ENCODE results near the gene TATDN3. TPM values are rescaled to one million over a fixed set of nuclear protein-coding genes. Genes with fewer than 3 reads are reported as not detected.

The TATDN3 gene
- total RNA-seq, 1 donor from 2014 or later, result 31.4 TPM

- no peak for ATAC-seq (ENCODE audit: low read depth)
- Mint-ChIP-seq H3K4me1 (peaks cover 2% of the 10 kb centered on the region), H3K27ac (no peak overlapping the region), H3K4me3 (no peak overlapping the region), H3K27me3 (no peaks in the 10 kb centered on the region), H3K36me3 (ENCODE audit: low read depth) (peaks cover 62% of the 10 kb centered on the region), H3K9me3 (no peaks in the 10 kb centered on the region)
- intact Hi-C loops (cut with micrococcal nuclease), result loop anchor here (10.0 kb wide), 1 partner anchor 716 kb away; no protein-coding TSS in a partner anchor
- TF ChIP-seq CTCF (IDR thresholded peaks at IDR 0.05), result no peak
- CTCF ChIA-PET, result interaction anchor here (0.6 to 3.9 kb wide), 13 partner anchors 31 to 711 kb away, joined by 3 to 95 read pairs (median 5); no protein-coding TSS in a partner anchor
- POLR2A ChIA-PET, result interaction anchor here (1.4 to 1.6 kb wide), 3 partner anchors 81 to 173 kb away, joined by 3 to 7 read pairs (median 3); partner anchors contain the start of gene ATF3
- no peak for DNase-seq
Measured at GRCh38 chr1:212781225-212781624, 10.5 kb upstream of the TATDN3 start.

GRCh38 chr1:212782422-212783154 is 9.1 kb upstream of the TATDN3 start:
- Mint-ChIP-seq H3K27ac (no peak overlapping the region), H3K4me1 (peaks cover 2% of the 10 kb centered on the region), H3K36me3 (ENCODE audit: low read depth) (peaks cover 64% of the 10 kb centered on the region), H3K4me3 (no peak overlapping the region), H3K9me3 (no peaks in the 10 kb centered on the region), H3K27me3 (no peaks in the 10 kb centered on the region)
- DNase-seq, result no peak
- CTCF ChIA-PET, result interaction anchor here (1.0 to 3.9 kb wide), 12 partner anchors 33 to 326 kb away, joined by 3 to 95 read pairs (median 6); no protein-coding TSS in a partner anchor
- TF ChIP-seq CTCF (IDR thresholded peaks at IDR 0.05), result peak; percentile 80
- POLR2A ChIA-PET, result interaction anchor here (0.6 to 1.6 kb wide), 6 partner anchors 11 to 174 kb away, joined by 3 to 7 read pairs (median 3); partner anchors contain the start of gene ATF3
- intact Hi-C loops (cut with micrococcal nuclease), result loop anchor here (1.0 to 10.0 kb wide), 6 partner anchors 83 to 718 kb away; partner anchors contain the start of gene BATF3
- peak; percentile 66 for ATAC-seq (ENCODE audit: low read depth)

GRCh38 chr1:212783976-212784375 is 7.7 kb upstream of the TATDN3 start:
- Mint-ChIP-seq H3K27me3 (no peaks in the 10 kb centered on the region), H3K27ac (no peak overlapping the region)
- ATAC-seq (ENCODE audit: low read depth), result no peak

GRCh38 chr1:212785871-212786270 is 5.8 kb upstream of the TATDN3 start:
- no peak overlapping the region for H3K27ac Mint-ChIP-seq

More at GRCh38 chr1:212783976-212784375, 7.7 kb upstream of the TATDN3 start:
- no peak for DNase-seq
- no peaks in the 10 kb centered on the region for H3K9me3 Mint-ChIP-seq
- intact Hi-C loops (cut with micrococcal nuclease), result loop anchor here (10.0 kb wide), 1 partner anchor 719 kb away; no protein-coding TSS in a partner anchor
- H3K36me3 Mint-ChIP-seq (ENCODE audit: low read depth), result peaks cover 58% of the 10 kb centered on the region
- POLR2A ChIA-PET, result interaction anchor here (0.6 kb wide), 1 partner anchor 10 kb away, joined by 3 read pairs; no protein-coding TSS in a partner anchor
- CTCF ChIA-PET, result interaction anchor here (3.8 to 3.9 kb wide), 3 partner anchors 119 to 327 kb away, joined by 27 to 95 read pairs (median 40); no protein-coding TSS in a partner anchor
- TF ChIP-seq CTCF (IDR thresholded peaks at IDR 0.05), result no peak
- no peak overlapping the region for H3K4me3 Mint-ChIP-seq
- H3K4me1 Mint-ChIP-seq, result peaks cover 5% of the 10 kb centered on the region

More at GRCh38 chr1:212785871-212786270, 5.8 kb upstream of the TATDN3 start:
- TF ChIP-seq CTCF (IDR thresholded peaks at IDR 0.05), result no peak
- DNase-seq (no peak), ATAC-seq (ENCODE audit: low read depth) (no peak)
- no peak overlapping the region for H3K4me3 Mint-ChIP-seq
- no peaks in the 10 kb centered on the region for H3K9me3 Mint-ChIP-seq
- intact Hi-C loops (cut with micrococcal nuclease), result loop anchor here (10.0 kb wide), 1 partner anchor 721 kb away; no protein-coding TSS in a partner anchor
- peaks cover 59% of the 10 kb centered on the region for H3K36me3 Mint-ChIP-seq (ENCODE audit: low read depth)
- ChIA-PET POLR2A (no interaction called here), CTCF (interaction anchor here (2.2 to 3.9 kb wide), 3 partner anchors 119 to 309 kb away, joined by 9 to 21 read pairs (median 11); no protein-coding TSS in a partner anchor)
- peaks cover 14% of the 10 kb centered on the region for H3K4me1 Mint-ChIP-seq
- no peaks in the 10 kb centered on the region for H3K27me3 Mint-ChIP-seq

All from activated B cell treated with CpG ODN at 0.5 μM for 24 hours (primary cell).